HG03066 (cell line): ENCODE measurements around the gene PSMD2.

Source experiments
- ATAC-seq: cut with Tn5 transposase; IDR thresholded peaks from one replicate; pipeline ENCODE4 v1.9.1; 2021; ENCODE audit warnings: low read depth; ENCODE audit not compliant: unreplicated experiment

The PSMD2 gene

DNA sequence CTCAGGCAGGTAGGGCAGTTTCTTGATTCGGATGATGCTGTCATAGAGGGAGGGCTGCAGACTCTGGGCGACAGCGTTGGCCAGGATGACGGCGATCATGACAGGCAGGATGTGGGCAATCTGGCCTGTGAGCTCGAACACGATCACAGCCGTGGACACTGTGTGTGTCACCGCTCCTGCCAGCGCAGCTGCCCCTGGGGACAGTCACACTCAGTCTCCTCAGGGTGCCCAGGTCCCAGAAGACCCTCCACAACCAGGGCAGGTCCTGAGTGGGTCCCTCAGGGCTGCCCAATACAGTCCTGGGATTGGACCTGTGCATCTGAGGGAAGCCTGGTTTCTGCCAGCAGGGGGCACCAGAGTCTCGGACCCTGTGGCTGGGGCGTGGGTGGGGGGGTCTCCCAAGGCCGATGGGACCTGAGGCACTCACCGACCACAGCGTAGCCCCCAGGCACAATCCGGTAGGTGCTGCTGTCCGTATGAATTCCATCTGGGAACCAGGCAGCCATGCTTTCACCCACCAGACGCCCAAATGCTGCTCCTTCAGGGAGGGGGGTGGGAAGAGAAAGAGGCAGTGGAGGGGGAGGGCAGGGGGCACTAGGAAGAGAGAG, 55.2 kb downstream of the PSMD2 start:
- ATAC-seq, result no peak

DNA sequence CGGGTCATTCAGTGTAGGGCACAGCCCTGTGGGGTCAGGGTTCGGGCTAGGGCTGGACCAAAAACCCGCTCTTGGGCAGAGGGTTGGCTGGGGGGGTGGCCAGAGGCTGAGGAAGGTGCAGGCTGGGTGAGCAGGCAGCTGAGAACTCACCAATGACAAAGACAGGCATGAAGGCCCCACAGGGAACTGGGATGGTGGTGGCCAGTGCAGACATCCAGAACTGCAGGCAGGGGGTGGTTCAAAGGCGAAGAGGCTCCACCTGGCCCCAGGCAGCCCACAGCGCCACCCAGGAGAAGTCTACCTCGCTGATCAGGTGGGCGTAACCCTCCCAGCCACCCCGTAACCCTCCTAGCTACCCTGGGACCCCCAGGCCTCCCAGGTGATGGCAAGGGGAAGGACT, 55.7 kb downstream of the PSMD2 start:
- ATAC-seq, result no peak

DNA sequence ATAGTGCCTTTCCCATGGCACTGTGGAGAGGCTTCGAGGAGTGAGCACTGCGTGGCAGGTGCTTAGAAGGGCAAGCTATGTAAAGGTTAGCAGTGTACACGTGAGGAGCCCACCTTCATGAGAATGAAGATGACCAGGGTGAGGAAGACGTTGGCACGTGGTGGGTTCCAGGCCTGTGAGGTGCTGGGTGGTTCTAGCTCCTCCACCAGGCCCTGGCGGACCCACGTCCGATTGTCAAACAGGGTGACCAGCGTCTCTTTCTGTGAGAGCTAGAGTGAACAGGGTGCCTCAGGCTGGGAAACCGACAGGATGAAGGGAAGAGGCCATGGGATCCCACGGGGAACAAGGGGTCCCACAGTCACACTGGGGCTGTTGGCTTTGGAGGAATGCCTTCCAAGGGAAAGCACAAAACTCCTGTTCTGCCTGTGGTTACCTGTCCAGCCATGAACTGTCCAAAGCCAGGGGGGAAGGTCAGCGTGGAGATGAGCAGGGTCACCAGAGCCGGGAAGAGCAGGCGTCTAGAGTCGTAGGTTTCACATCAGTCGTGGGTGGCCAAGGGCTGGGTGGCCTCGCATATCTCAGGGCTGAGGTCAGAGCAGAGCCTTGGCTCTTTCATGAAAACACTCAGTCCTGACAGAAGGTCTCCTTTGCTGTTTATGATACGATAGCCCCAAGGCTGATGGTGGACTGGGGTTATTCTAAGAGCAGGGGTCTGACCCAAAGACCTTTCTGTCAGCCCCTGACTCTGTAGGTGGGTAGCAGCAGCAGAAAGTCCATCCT, 56.4 kb downstream of the PSMD2 start:
- ATAC-seq, result no peak

DNA sequence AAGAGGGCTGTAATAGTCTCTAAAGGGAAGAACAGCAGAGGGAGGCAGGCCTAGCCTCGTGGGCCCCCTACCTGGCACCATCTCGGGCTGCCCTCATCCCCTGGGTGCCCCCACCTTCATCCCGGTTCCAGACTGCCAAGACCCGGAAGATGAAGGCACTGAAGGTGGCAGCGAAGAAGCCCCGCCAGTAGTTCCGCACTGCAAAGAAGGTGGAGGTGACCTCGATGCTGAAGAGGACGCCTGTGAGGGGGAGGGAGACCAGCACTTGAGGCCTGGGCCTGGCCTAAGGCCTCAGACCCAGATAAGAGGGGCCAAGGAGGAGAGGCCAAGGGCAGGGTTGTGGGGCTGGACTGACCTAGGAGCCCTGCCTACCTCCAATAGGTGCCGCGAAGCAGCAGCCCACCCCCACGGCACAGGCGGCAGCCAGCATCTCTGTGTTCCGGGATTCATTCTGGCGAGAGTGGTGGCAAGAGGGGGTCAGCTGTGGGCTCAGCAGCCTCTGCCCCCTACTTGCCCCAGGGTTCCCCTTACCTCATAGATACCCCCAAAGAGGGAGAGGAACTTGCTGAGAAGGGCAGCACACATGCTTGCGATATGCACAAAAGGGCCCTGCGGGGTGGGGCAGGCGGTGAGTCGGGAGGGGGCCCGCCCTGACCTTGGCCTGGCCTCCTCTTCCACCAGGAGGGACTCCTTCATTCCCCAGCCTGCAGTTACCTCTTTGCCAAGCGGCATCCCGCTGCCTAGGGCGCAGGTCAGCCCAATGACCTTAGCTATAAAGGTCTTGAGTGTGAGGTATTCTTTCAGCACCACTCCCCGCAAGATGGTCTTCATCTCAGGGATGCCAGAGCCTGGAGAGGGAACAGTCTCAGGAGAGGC, 58.4 kb downstream of the PSMD2 start:
- ATAC-seq, result no peak

DNA sequence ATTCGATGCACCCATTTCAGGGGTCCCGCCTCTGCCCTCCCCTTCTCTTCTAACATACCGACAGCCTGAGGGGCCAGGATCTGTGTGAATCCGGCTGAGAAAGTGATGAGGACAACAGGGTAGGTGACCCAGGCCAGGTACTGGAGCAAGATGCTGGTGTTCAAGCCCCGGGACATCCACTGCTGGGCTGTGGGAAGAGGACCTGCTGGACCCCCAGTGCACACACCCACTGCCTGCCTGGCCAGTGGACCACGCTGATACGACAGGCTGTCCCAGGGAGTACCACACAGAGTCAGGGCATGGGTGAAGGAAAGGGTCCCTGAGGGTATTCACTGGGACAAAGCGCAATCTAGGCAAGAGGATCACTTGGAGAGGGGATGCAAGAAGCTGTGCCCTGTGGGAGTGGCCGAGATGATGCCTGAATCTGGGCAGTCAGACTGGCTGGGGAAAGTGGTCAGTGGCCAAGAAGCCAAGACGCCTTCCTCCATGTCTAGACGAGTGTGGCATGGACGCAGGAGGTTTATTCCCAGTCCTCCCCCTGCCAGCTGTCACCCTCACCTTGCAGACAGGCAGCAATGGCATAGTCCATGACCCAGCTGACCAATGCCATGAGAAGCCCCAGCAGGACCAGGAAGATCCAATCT, 59.2 kb downstream of the PSMD2 start:
- ATAC-seq, result no peak
